MCF 10A (cell line): ENCODE results near the gene PRG2. TPM values are rescaled to one million over a fixed set of nuclear protein-coding genes. Genes with fewer than 3 reads are reported as not detected.

ENCODE experiments used
- BruUV-seq: library from RNA; stranded (reverse); fragments of 400-500 nt; replicated peaks from 2 replicates; lab custom pipeline; 2021; lab: Mats Ljungman, UMichigan
- CTCF ChIA-PET: fragments of 300-600 bp; sonication (Branson Sonifier 250); formaldehyde crosslinking; extraction: SDS; loops from one replicate; lab custom pipeline; 2021; ENCODE audit warnings: antibody characterized with exemption, inconsistent platforms; lab: Yijun Ruan, JAX
- POLR2A ChIA-PET: fragments of 300-600, 350-650 bp; sonication (Branson Sonifier 250); formaldehyde crosslinking; extraction: SDS; loops from one replicate; lab custom pipeline; 2020; ENCODE audit warnings: antibody characterized with exemption, inconsistent platforms; lab: Yijun Ruan, JAX
- DNase-seq: peaks from one replicate; pipeline ENCODE4 v3.0.0-alpha.2; 2018; ENCODE audit not compliant: unreplicated experiment
- H3K27ac Mint-ChIP-seq: one replicate; pipeline ENCODE4 v1.8.0; 2022; ENCODE audit warnings: mild to moderate bottlenecking, low read depth, mixed read lengths; ENCODE audit not compliant: unreplicated experiment
- H3K27me3 Mint-ChIP-seq: one replicate; pipeline ENCODE4 v1.8.0; 2022; ENCODE audit warnings: mixed read lengths; ENCODE audit not compliant: insufficient read depth, unreplicated experiment
- H3K36me3 Mint-ChIP-seq: one replicate; pipeline ENCODE4 v1.8.0; 2022; ENCODE audit warnings: mild to moderate bottlenecking, moderate library complexity, mixed read lengths; ENCODE audit not compliant: insufficient read depth, unreplicated experiment
- H3K4me1 Mint-ChIP-seq: one replicate; pipeline ENCODE4 v1.8.0; 2022; ENCODE audit warnings: mixed read lengths; ENCODE audit not compliant: insufficient read depth, unreplicated experiment
- H3K4me3 Mint-ChIP-seq: one replicate; pipeline ENCODE4 v1.8.0; 2022; ENCODE audit warnings: mild to moderate bottlenecking, moderate library complexity, mixed read lengths; ENCODE audit not compliant: unreplicated experiment
- H3K9me3 Mint-ChIP-seq: one replicate; pipeline ENCODE4 v1.8.0; 2022; ENCODE audit warnings: mixed read lengths; ENCODE audit not compliant: unreplicated experiment
- CTCF ChIP-seq: fragments of 200-600 bp; IDR thresholded peaks from one replicate; pipeline ENCODE4 v1.8.0; 2022; ENCODE audit warnings: antibody characterized with exemption, mild to moderate bottlenecking; ENCODE audit not compliant: unreplicated experiment
- intact Hi-C: fragments of 100-400 bp; cut with micrococcal nuclease; formaldehyde crosslinking; loops from 2 replicates; pipeline ENCODE4 v1.14.1; 2022
- total RNA-seq: library from RNA; stranded (reverse); gene quantifications from 2 replicates; pipeline ENCODE4 v1.2.3, GENCODE V29; 2022

The PRG2 gene
- total RNA-seq, 1 experiment from 2014 or later: not detected

- Mint-ChIP-seq H3K9me3 (no peaks in the 10 kb centered on the region), H3K27ac (no peak overlapping the region), H3K27me3 (no peaks in the 10 kb centered on the region), H3K4me3 (no peak overlapping the region), H3K36me3 (peaks cover 62% of the 10 kb centered on the region), H3K4me1 (peaks cover 22% of the 10 kb centered on the region)
- no peak for DNase-seq
- ChIA-PET CTCF (interaction anchor here (1.1 to 1.9 kb wide), 3 partner anchors 37 to 221 kb away, joined by 4 to 8 read pairs (median 4); no protein-coding TSS in a partner anchor), POLR2A (interaction anchor here (2.2 kb wide), 1 partner anchor 14 kb away, joined by 8 read pairs; no protein-coding TSS in a partner anchor)
- intact Hi-C loops: no loop called here
- TF ChIP-seq CTCF: no peak
- no TSS peak for BruUV-seq
These were observed 30.6 kb upstream of the PRG2 start for GRCh38 chr11:57421066-57421465.

- Mint-ChIP-seq H3K27me3 (no peaks in the 10 kb centered on the region), H3K4me3 (no peak overlapping the region), H3K9me3 (no peaks in the 10 kb centered on the region), H3K36me3 (peaks cover 75% of the 10 kb centered on the region), H3K4me1 (peaks cover 6% of the 10 kb centered on the region), H3K27ac (no peak overlapping the region)
- no peak for DNase-seq
- no TSS peak for BruUV-seq
- POLR2A ChIA-PET: no interaction called here
- intact Hi-C loops: no loop called here
- TF ChIP-seq CTCF: no peak
- CTCF ChIA-PET: interaction anchor here (0.7 to 1.8 kb wide), 4 partner anchors 39 to 222 kb away, joined by 3 to 5 read pairs (median 4); no protein-coding TSS in a partner anchor
These were observed 28.7 kb upstream of the PRG2 start for GRCh38 chr11:57419146-57419545.

DNA sequence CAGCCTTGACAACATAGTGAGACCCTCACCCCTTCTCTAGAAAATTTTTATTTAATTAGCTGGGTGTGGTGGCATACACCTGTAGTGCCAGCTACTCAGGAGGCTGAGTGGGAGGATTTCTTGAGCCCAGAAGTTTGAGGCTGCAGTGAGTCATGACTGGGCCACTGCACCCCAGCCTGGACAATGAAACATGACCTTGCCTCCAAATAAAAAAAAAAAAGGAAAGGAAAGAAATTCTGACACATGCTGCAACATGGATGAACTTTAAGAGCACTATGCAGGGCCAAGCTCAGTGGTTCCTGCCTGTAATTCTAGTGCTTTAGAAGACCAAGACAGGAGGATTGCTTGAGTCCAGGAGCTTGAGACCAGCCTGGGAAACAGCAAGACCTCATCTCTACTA lies 27.7 kb upstream of the PRG2 start:
- Mint-ChIP-seq H3K36me3 (peaks cover 75% of the 10 kb centered on the region), H3K4me1 (peaks cover 14% of the 10 kb centered on the region), H3K4me3 (no peak overlapping the region), H3K27me3 (no peaks in the 10 kb centered on the region), H3K27ac (no peak overlapping the region), H3K9me3 (no peaks in the 10 kb centered on the region)
- CTCF ChIA-PET: interaction anchor here (0.6 to 1.8 kb wide), 3 partner anchors 40 to 244 kb away, joined by 3 to 7 read pairs (median 4); no protein-coding TSS in a partner anchor
- POLR2A ChIA-PET: no interaction called here
- BruUV-seq: no TSS peak
- TF ChIP-seq CTCF: no peak
- intact Hi-C loops: no loop called here
- DNase-seq: no peak

- no peaks in the 10 kb centered on the region for H3K9me3 Mint-ChIP-seq
- no peak overlapping the region for H3K4me3 Mint-ChIP-seq
- intact Hi-C loops: no loop called here
- no peak overlapping the region for H3K27ac Mint-ChIP-seq
- no peak for DNase-seq
- TF ChIP-seq CTCF: no peak
- no peaks in the 10 kb centered on the region for H3K27me3 Mint-ChIP-seq
- ChIA-PET POLR2A (no interaction called here), CTCF (interaction anchor here (0.6 to 1.8 kb wide), 5 partner anchors 41 to 270 kb away, joined by 3 to 7 read pairs (median 4); no protein-coding TSS in a partner anchor)
- H3K36me3 Mint-ChIP-seq: peaks cover 76% of the 10 kb centered on the region
- no TSS peak for BruUV-seq
- H3K4me1 Mint-ChIP-seq: peaks cover 11% of the 10 kb centered on the region
These were observed 26.6 kb upstream of the PRG2 start for GRCh38 chr11:57417056-57417455.
